ENCODE measurements around the gene ATF6.
"Not testable (repeated sequence)": the region's sequence is repeated elsewhere in the genome, so short reads cannot be mapped to it uniquely, and the experiment has no call there.

The ATF6 gene

DNA sequence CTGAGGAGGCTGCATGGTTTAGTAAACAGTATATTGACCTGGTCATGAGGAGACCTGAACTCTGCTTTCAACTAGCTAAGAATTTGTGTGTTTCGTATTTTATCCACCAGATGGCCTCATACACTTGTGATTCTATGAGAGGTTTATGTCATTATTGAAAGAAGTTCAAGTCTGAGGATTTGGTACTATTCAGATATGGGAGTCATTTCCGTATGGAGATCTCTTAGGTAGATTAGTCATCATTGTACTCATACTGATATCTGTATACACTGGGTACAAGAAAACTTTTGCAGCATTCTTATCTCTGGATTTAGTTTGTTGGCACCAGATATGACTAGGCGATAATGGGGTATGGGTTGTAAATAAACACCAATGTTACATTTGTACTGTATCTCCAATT lies 26.6 kb downstream of the ATF6 start:
- Histone ChIP-seq H3K36me3 (ENCODE audit: control insufficient read depth in 5 of 5, insufficient read depth in 5 of 5, low read length in 5 of 5) (peaks cover 44 to 65% (median 63%) of the 10 kb centered on the region in 5 donors), H3K27me3 (ENCODE audit: control insufficient read depth in 5 of 5, insufficient read depth in 4 of 5, low read length in 5 of 5) (no peaks in the 10 kb centered on the region), H3K9ac (ENCODE audit: low read length in 5 of 5) (no peak overlapping the region), H3K4me1 (ENCODE audit: control insufficient read depth in 5 of 5, insufficient read depth in 5 of 5, low read length in 5 of 5) (no peaks in the 10 kb centered on the region), H3K9me3 (ENCODE audit: control insufficient read depth in 5 of 5, low read length in 5 of 5) (no peaks in the 10 kb centered on the region), H3K27ac (ENCODE audit: low read depth, low read length) (no peak overlapping the region), H3K4me3 (ENCODE audit: low read depth in 1 of 5, low read length in 5 of 5) (no peak overlapping the region)

DNA sequence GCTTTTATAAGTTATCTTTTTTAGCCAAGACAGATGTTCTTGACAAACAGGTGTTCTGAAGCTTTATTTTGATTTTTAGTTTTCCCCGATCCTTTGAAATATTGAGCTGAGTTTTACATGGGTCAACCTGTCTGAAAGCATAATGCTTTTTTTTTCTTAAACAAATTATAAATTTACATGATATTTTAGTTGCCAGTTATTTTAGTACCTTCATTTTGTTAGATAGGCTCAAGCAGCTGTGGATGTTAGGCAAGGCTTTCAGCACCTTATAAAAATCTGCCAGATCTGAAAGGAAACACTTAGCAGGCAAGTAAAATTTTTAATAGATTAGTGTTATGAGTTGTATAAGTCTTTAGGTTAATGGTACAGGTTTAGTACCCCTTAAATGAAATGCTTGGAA lies 33.7 kb downstream of the ATF6 start:
- H3K36me3 ChIP-seq (ENCODE audit: control insufficient read depth in 5 of 5, insufficient read depth in 5 of 5, low read length in 5 of 5) = peaks cover 27 to 66% (median 51%) of the 10 kb centered on the region in 5 donors
- H3K27ac ChIP-seq (ENCODE audit: low read depth, low read length) = no peak overlapping the region
- no peaks in the 10 kb centered on the region for H3K27me3 ChIP-seq (ENCODE audit: control insufficient read depth in 5 of 5, insufficient read depth in 4 of 5, low read length in 5 of 5)
- no peaks in the 10 kb centered on the region for H3K9me3 ChIP-seq (ENCODE audit: control insufficient read depth in 5 of 5, low read length in 5 of 5)
- H3K9ac ChIP-seq (ENCODE audit: low read length in 5 of 5) = no peak overlapping the region
- H3K4me1 ChIP-seq (ENCODE audit: control insufficient read depth in 5 of 5, insufficient read depth in 5 of 5, low read length in 5 of 5) = no peaks in the 10 kb centered on the region
- H3K4me3 ChIP-seq (ENCODE audit: low read depth in 1 of 5, low read length in 5 of 5) = no peak overlapping the region

DNA sequence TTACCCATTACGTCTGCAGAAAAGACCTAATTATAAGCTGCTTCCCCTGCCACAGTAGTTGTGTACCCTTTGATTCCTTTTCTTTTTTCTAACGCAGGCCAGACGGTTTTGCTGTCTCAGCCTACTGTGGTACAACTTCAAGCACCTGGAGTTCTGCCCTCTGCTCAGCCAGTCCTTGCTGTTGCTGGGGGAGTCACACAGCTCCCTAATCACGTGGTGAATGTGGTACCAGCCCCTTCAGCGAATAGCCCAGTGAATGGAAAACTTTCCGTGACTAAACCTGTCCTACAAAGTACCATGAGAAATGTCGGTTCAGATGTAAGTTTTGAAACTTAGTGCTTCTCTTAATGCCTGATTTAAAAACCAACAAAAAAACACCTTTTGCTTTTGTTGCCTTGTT lies 35.8 kb downstream of the ATF6 start:
- H3K4me3 ChIP-seq (ENCODE audit: low read depth in 1 of 5, low read length in 5 of 5) = no peak overlapping the region
- no peak overlapping the region for H3K9ac ChIP-seq (ENCODE audit: low read length in 5 of 5)
- H3K27ac ChIP-seq (ENCODE audit: low read depth, low read length) = no peak overlapping the region
- H3K27me3 ChIP-seq (ENCODE audit: control insufficient read depth in 5 of 5, insufficient read depth in 4 of 5, low read length in 5 of 5) = no peaks in the 10 kb centered on the region
- H3K4me1 ChIP-seq (ENCODE audit: control insufficient read depth in 5 of 5, insufficient read depth in 5 of 5, low read length in 5 of 5) = peaks cover 0 to 13% (median 3%) of the 10 kb centered on the region in 5 donors
- H3K9me3 ChIP-seq (ENCODE audit: control insufficient read depth in 5 of 5, low read length in 5 of 5) = no peaks in the 10 kb centered on the region
- peaks cover 24 to 52% (median 37%) of the 10 kb centered on the region in 5 donors for H3K36me3 ChIP-seq (ENCODE audit: control insufficient read depth in 5 of 5, insufficient read depth in 5 of 5, low read length in 5 of 5)

DNA sequence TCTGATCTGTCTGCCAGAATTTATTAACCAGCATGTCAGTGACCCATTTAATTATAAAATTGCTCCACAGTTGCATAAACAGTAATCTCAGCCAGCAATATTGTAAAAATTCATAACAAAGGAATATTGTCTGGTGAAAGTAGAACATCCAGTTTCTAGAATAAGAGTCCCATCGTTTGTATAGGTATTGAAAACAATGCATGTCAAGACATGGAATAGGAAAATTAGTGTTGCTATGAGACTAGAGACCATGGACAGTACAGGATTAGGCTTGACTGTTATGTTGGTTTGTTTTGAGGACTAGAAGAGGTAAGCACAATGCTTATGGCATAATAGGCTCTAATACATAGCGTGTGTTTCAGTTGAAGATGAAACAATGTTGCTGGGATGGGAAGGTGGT lies 37.1 kb downstream of the ATF6 start:
- Histone ChIP-seq H3K9me3 (ENCODE audit: control insufficient read depth in 5 of 5, low read length in 5 of 5) (no peaks in the 10 kb centered on the region), H3K27ac (ENCODE audit: low read depth, low read length) (no peak overlapping the region), H3K4me1 (ENCODE audit: control insufficient read depth in 5 of 5, insufficient read depth in 5 of 5, low read length in 5 of 5) (peaks cover 0 to 13% (median 3%) of the 10 kb centered on the region in 5 donors), H3K4me3 (ENCODE audit: low read depth in 1 of 5, low read length in 5 of 5) (no peak overlapping the region), H3K36me3 (ENCODE audit: control insufficient read depth in 5 of 5, insufficient read depth in 5 of 5, low read length in 5 of 5) (peaks cover 15 to 44% (median 30%) of the 10 kb centered on the region in 5 donors), H3K27me3 (ENCODE audit: control insufficient read depth in 5 of 5, insufficient read depth in 4 of 5, low read length in 5 of 5) (no peaks in the 10 kb centered on the region), H3K9ac (ENCODE audit: low read length in 5 of 5) (no peak overlapping the region)

DNA sequence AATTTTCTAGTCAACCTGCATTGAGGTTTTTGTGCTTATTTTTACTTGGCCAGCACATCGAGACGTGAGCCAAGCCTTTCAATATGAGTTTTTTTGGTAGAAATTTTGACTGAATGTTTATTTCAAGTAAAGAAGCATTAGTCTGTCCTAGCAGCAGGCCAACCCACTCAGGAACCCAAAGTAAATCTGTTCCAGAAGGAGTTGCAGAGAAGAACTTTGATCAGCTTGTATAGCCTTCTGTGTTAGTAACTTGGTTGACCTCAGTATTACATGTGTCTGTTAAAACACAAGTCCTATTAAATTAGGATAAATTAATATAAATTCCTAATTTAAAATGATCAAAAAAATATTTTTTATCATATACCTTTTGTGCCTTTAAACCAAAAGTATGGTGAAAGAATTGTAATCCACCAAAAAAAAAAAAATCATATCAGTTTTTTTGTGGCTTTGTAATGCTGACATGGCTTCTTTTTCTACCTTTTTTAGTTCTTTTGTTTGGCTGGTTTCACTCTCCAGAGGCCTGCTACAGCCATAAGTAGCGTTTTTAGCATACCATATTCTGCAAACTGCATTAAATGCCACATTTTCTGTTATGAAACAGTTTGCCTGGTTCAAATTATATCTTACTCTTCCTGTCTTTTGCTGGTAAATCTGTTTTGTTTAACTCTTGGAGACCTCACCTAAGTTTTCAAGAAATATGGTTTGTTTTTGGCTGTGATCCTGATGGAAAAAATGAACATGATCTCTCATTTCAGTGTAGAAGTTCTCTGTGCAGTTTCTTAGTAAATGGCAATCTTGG lies 39.5 kb downstream of the ATF6 start:
- H3K9me3 ChIP-seq (ENCODE audit: control insufficient read depth in 5 of 5, low read length in 5 of 5) = peaks cover 0 to 6% (median 2%) of the 10 kb centered on the region in 5 donors
- H3K9ac ChIP-seq (ENCODE audit: low read length in 5 of 5) = no peak overlapping the region
- no peak overlapping the region for H3K4me3 ChIP-seq (ENCODE audit: low read depth in 1 of 5, low read length in 5 of 5)
- no peak overlapping the region for H3K27ac ChIP-seq (ENCODE audit: low read depth, low read length)
- H3K36me3 ChIP-seq (ENCODE audit: control insufficient read depth in 5 of 5, insufficient read depth in 5 of 5, low read length in 5 of 5) = peaks cover 15 to 31% (median 24%) of the 10 kb centered on the region in 5 donors
- H3K4me1 ChIP-seq (ENCODE audit: control insufficient read depth in 5 of 5, insufficient read depth in 5 of 5, low read length in 5 of 5) = peaks cover 0 to 13% (median 3%) of the 10 kb centered on the region in 5 donors
- no peaks in the 10 kb centered on the region for H3K27me3 ChIP-seq (ENCODE audit: control insufficient read depth in 5 of 5, insufficient read depth in 4 of 5, low read length in 5 of 5)

DNA sequence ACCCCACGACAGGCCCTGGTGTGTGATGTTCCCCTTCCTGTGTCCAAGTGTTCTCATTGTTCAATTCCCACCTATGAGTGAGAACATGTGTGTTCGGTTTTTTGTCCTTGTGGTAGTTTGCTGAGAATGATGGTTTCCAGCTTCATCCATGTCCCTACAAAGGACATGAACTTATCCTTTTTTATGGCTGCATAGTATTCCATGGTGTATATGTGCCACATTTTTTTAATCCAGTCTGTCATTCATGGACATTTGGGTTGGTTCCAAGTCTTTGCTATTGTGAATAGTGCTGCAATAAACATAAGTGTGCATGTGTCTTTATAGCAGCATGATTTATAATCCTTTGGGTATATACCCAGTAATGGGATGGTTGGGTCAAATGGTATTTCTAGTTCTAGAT lies 43.1 kb downstream of the ATF6 start:
- H3K27ac ChIP-seq (ENCODE audit: low read depth, low read length); H3K4me3 ChIP-seq (ENCODE audit: low read depth in 1 of 5, low read length in 5 of 5); H3K27me3 ChIP-seq (ENCODE audit: control insufficient read depth in 5 of 5, insufficient read depth in 4 of 5, low read length in 5 of 5); H3K9ac ChIP-seq (ENCODE audit: low read length in 5 of 5); H3K9me3 ChIP-seq (ENCODE audit: control insufficient read depth in 5 of 5, low read length in 5 of 5): not testable (repeated sequence)
- H3K4me1 ChIP-seq (ENCODE audit: control insufficient read depth in 5 of 5, insufficient read depth in 5 of 5, low read length in 5 of 5) = peaks cover 0 to 13% (median 3%) of the 10 kb centered on the region in 5 donors
- H3K36me3 ChIP-seq (ENCODE audit: control insufficient read depth in 5 of 5, insufficient read depth in 5 of 5, low read length in 5 of 5) = peaks cover 13 to 24% (median 18%) of the 10 kb centered on the region in 5 donors

DNA sequence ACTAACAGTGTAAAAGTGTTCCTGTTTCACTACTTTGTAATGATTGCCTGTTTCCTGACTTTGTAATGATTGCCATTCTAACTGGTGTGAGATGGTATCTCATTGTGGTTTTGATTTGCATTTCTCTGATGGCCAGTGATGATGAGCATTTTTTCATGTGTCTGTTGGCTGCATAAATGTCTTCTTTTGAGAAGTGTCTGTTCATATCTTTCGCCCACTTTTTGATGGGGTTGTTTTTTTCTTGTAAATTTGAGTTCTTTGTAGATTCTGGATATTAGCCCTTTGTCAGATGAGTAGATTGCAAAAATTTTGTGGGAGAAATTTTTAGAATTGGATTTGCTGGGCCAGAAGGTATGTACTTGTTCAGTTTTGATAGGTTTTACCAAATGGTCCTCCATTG lies 43.5 kb downstream of the ATF6 start:
- not testable (repeated sequence) for H3K4me3 ChIP-seq (ENCODE audit: low read depth in 1 of 5, low read length in 5 of 5); H3K27me3 ChIP-seq (ENCODE audit: control insufficient read depth in 5 of 5, insufficient read depth in 4 of 5, low read length in 5 of 5); H3K9me3 ChIP-seq (ENCODE audit: control insufficient read depth in 5 of 5, low read length in 5 of 5); H3K27ac ChIP-seq (ENCODE audit: low read depth, low read length); H3K9ac ChIP-seq (ENCODE audit: low read length in 5 of 5)
- Histone ChIP-seq H3K36me3 (ENCODE audit: control insufficient read depth in 5 of 5, insufficient read depth in 5 of 5, low read length in 5 of 5) (peaks cover 13 to 24% (median 18%) of the 10 kb centered on the region in 5 donors), H3K4me1 (ENCODE audit: control insufficient read depth in 5 of 5, insufficient read depth in 5 of 5, low read length in 5 of 5) (peaks cover 0 to 13% (median 3%) of the 10 kb centered on the region in 5 donors)

DNA sequence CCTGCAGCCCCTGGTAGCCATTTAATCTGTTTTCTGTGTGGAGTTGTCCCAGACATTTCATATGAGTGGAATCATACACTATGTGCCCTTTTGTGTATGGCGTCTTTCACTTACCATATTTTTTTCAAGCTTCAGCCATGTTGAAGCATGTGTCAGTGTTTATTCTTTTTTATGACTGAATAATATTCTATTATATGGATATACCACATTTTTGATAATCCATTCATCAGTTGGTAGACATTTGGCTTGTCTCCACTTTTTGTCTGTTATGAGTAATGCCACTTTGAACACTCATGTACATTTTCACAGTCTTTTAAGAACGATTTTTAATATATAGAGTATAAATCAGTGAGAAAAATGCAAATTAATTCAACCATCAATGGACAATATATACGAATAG lies 44.7 kb downstream of the ATF6 start:
- Histone ChIP-seq H3K27ac (ENCODE audit: low read depth, low read length) (no peak overlapping the region), H3K4me3 (ENCODE audit: low read depth in 1 of 5, low read length in 5 of 5) (no peak overlapping the region), H3K27me3 (ENCODE audit: control insufficient read depth in 5 of 5, insufficient read depth in 4 of 5, low read length in 5 of 5) (no peaks in the 10 kb centered on the region), H3K9ac (ENCODE audit: low read length in 5 of 5) (no peak overlapping the region), H3K36me3 (ENCODE audit: control insufficient read depth in 5 of 5, insufficient read depth in 5 of 5, low read length in 5 of 5) (peaks cover 18 to 24% (median 20%) of the 10 kb centered on the region in 5 donors), H3K9me3 (ENCODE audit: control insufficient read depth in 5 of 5, low read length in 5 of 5) (peaks cover 0 to 6% (median 2%) of the 10 kb centered on the region in 5 donors), H3K4me1 (ENCODE audit: control insufficient read depth in 5 of 5, insufficient read depth in 5 of 5, low read length in 5 of 5) (peaks cover 0 to 10% (median 1%) of the 10 kb centered on the region in 5 donors)

DNA sequence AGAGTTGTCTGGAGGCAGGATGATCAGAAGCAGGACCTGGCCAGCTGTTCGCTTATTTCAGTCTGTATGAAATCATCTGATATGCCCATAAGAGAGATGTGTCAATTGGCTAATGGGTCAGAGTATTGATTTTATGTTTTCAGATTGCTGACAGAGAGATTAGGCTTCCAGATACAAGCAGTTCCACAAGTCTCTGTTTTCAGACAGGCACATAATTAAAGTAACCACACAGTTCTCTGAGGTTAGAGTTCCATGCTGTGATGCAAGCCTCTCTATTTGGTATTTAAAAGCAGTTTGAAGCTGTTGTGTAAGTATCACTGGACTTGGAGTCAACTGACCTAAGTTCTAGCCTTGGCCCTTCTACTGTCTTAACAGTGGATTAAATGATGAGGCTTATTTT lies 50.1 kb downstream of the ATF6 start:
- H3K27me3 ChIP-seq (ENCODE audit: control insufficient read depth in 5 of 5, insufficient read depth in 4 of 5, low read length in 5 of 5) = no peaks in the 10 kb centered on the region
- H3K9ac ChIP-seq (ENCODE audit: low read length in 5 of 5) = no peak overlapping the region
- no peak overlapping the region for H3K27ac ChIP-seq (ENCODE audit: low read depth, low read length)
- no peaks in the 10 kb centered on the region for H3K9me3 ChIP-seq (ENCODE audit: control insufficient read depth in 5 of 5, low read length in 5 of 5)
- no peak overlapping the region for H3K4me3 ChIP-seq (ENCODE audit: low read depth in 1 of 5, low read length in 5 of 5)
- H3K4me1 ChIP-seq (ENCODE audit: control insufficient read depth in 5 of 5, insufficient read depth in 5 of 5, low read length in 5 of 5) = peaks cover 0 to 7% (median 2%) of the 10 kb centered on the region in 5 donors
- H3K36me3 ChIP-seq (ENCODE audit: control insufficient read depth in 5 of 5, insufficient read depth in 5 of 5, low read length in 5 of 5) = peaks cover 13 to 24% (median 19%) of the 10 kb centered on the region in 5 donors

DNA sequence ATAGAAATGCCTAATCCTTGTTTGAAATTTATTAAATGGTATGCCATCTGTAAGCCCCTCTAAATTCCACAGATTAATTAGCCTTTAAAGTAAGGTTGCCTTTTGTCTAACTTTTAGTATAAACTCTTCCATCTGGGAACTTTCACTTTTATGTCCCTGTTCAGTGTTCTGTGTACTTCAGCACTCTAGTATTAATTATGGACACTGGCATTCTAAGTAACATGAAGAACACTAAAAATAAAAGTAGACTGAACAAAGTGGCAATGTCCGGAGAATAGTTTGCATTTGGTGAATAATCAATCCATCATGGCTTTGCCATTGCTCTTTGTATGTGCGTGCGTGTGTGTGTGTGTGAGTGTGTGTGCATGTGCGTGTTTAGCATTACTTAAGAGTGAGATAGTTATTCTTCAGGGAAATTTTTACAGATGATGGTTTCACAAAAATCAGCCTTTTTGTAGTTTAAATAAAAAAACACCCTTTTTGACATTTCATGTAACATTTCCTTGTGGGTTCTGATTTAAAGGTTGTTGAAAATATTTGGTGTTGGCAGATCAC lies 51.1 kb downstream of the ATF6 start:
- Histone ChIP-seq H3K4me1 (ENCODE audit: control insufficient read depth in 5 of 5, insufficient read depth in 5 of 5, low read length in 5 of 5) (peaks cover 0 to 7% (median 2%) of the 10 kb centered on the region in 5 donors), H3K36me3 (ENCODE audit: control insufficient read depth in 5 of 5, insufficient read depth in 5 of 5, low read length in 5 of 5) (peaks cover 19 to 34% (median 29%) of the 10 kb centered on the region in 5 donors), H3K9ac (ENCODE audit: low read length in 5 of 5) (no peak overlapping the region), H3K27me3 (ENCODE audit: control insufficient read depth in 5 of 5, insufficient read depth in 4 of 5, low read length in 5 of 5) (no peaks in the 10 kb centered on the region), H3K27ac (ENCODE audit: low read depth, low read length) (no peak overlapping the region), H3K9me3 (ENCODE audit: control insufficient read depth in 5 of 5, low read length in 5 of 5) (no peaks in the 10 kb centered on the region), H3K4me3 (ENCODE audit: low read depth in 1 of 5, low read length in 5 of 5) (no peak overlapping the region)
